Measurements from ENCODE around the gene SDC3.

The SDC3 gene

GRCh38 chr1:30934613-30935012, 26.1 kb upstream of the SDC3 start:
- H3K27ac ChIP-seq (replicated peaks), result no peak overlapping the region
- no peak overlapping the region for H3K4me3 ChIP-seq (replicated peaks; ENCODE audit: insufficient read depth, low read length)
- no peak for DNase-seq (ENCODE audit: low read depth in 1 of 2, low spot score in 1 of 2)
- H3K27me3 ChIP-seq (ENCODE audit: insufficient read depth, poor library complexity, severe bottlenecking), result no peaks in the 10 kb centered on the region
- no peak for TF ChIP-seq CTCF (IDR thresholded peaks at IDR 0.05; ENCODE audit: insufficient read depth, low read length)
- TF ChIP-seq POLR2AphosphoS5 (IDR thresholded peaks at IDR 0.05; ENCODE audit: low read depth), result no peak
- TF ChIP-seq GABPA (IDR thresholded peaks at IDR 0.05; ENCODE audit: low read depth), result no peak
- no peak for TF ChIP-seq SPI1 (IDR thresholded peaks at IDR 0.05; ENCODE audit: borderline replicate concordance, low read depth)
- no peak for TF ChIP-seq REST (IDR thresholded peaks at IDR 0.05; ENCODE audit: insufficient replicate concordance, low read depth)

GRCh38 chr1:30933874-30934252, 25.3 kb upstream of the SDC3 start:
- no peak for DNase-seq (ENCODE audit: low read depth in 1 of 2, low spot score in 1 of 2)
- no peak overlapping the region for H3K4me3 ChIP-seq (replicated peaks; ENCODE audit: insufficient read depth, low read length)
- no peak overlapping the region for H3K27ac ChIP-seq (replicated peaks)
- H3K27me3 ChIP-seq (ENCODE audit: insufficient read depth, poor library complexity, severe bottlenecking), result no peaks in the 10 kb centered on the region
- TF ChIP-seq CTCF (IDR thresholded peaks at IDR 0.05; ENCODE audit: insufficient read depth, low read length) (no peak), SPI1 (IDR thresholded peaks at IDR 0.05; ENCODE audit: borderline replicate concordance, low read depth) (no peak), POLR2AphosphoS5 (IDR thresholded peaks at IDR 0.05; ENCODE audit: low read depth) (no peak; the same call in 1 of the 2 replicates), REST (IDR thresholded peaks at IDR 0.05; ENCODE audit: insufficient replicate concordance, low read depth) (no peak), GABPA (IDR thresholded peaks at IDR 0.05; ENCODE audit: low read depth) (no peak)

DNA sequence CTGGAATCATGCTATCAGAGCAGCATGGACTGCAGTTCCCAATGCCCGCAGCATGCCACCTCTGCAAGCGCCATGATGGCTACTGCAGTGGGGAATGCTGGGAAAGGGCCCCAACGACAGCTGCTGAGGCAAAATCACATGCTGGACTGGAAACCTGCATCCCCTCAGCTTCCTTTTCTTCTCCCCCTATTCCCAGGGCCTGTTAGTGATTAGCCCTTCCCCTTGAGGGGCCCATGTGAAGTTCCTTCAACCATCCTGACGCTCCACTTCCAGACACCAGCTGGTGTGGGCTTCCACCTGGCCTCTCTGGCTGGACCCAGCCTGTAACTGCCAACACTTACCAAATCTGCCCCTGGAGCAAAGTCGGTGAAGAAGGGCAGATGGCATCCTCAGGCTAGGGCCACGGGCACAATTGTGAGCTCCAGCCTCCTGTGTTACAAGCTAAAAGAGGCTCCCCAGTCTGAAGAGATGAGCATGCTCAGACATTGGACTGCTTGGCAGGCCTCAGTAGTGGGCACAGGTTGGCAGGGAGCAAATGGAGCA, 22.1 kb upstream of the SDC3 start:
- TF ChIP-seq REST (IDR thresholded peaks at IDR 0.05; ENCODE audit: insufficient replicate concordance, low read depth), result no peak
- no peak; the same call in none of the 2 replicates for TF ChIP-seq POLR2AphosphoS5 (IDR thresholded peaks at IDR 0.05; ENCODE audit: low read depth)
- no peak for TF ChIP-seq GABPA (IDR thresholded peaks at IDR 0.05; ENCODE audit: low read depth)
- TF ChIP-seq CTCF (IDR thresholded peaks at IDR 0.05; ENCODE audit: insufficient read depth, low read length), result no peak
- no peak for TF ChIP-seq SPI1 (IDR thresholded peaks at IDR 0.05; ENCODE audit: borderline replicate concordance, low read depth)

More for the DNA sequence above, 22.1 kb upstream of the SDC3 start:
- no peaks in the 10 kb centered on the region for H3K27me3 ChIP-seq (ENCODE audit: insufficient read depth, poor library complexity, severe bottlenecking)
- no peak for DNase-seq (ENCODE audit: low read depth in 1 of 2, low spot score in 1 of 2)
- no peak overlapping the region for H3K4me3 ChIP-seq (replicated peaks; ENCODE audit: insufficient read depth, low read length)
- H3K27ac ChIP-seq (replicated peaks), result no peak overlapping the region

Measured in HL-60 (cell line).